K562 (cell line): ENCODE measurements around the gene CLIC3. TPM values are rescaled to one million over a fixed set of nuclear protein-coding genes. Genes with fewer than 3 reads are reported as not detected.

Experiments
- ARNT ChIP-seq, 2 experiments: fragments of 450-650 bp; IDR thresholded peaks; 2 replicates each; pipeline ENCODE4 v1.6.1; 2016; ENCODE audit warnings: mild to moderate bottlenecking in 1 of 2
- BACH1 ChIP-seq: fragments of 200-800 bp; sonication (Bioruptor generic); IDR thresholded peaks from 2 replicates; pipeline ENCODE4 v1.6.1; 2016; ENCODE audit warnings: missing genetic modification characterization, missing compliant biosample characterization
- CHD2 ChIP-seq: IDR thresholded peaks from 2 replicates; pipeline ENCODE4 v1.6.1; 2011; ENCODE audit warnings: low read depth, low read length
- ELK1 ChIP-seq: sonication (generic); formaldehyde crosslinking; IDR thresholded peaks from 2 replicates; pipeline ENCODE4 v1.8.1; 2022; ENCODE audit warnings: missing genetic modification reagents
- FOS ChIP-seq: IDR thresholded peaks from 3 replicates; pipeline ENCODE4 v1.6.1; 2011; ENCODE audit not compliant: insufficient read length; ENCODE audit errors: extremely low read depth
- FOSL1 ChIP-seq: fragments of 200-800 bp; sonication (Bioruptor generic); conservative IDR thresholded peaks from 2 replicates; pipeline ENCODE4 v1.6.1; 2016; ENCODE audit warnings: missing genetic modification characterization, missing compliant biosample characterization
- GMEB1 ChIP-seq: fragments of 250-450 bp; sonication (Bioruptor Pico); IDR thresholded peaks from 2 replicates; pipeline ENCODE4 v1.4.0; 2020; ENCODE audit warnings: mild to moderate bottlenecking
- GTF2B ChIP-seq: IDR thresholded peaks from 2 replicates; pipeline ENCODE4 v1.6.1; 2011; ENCODE audit not compliant: insufficient read length; ENCODE audit errors: extremely low read depth
- HINFP ChIP-seq: fragments of 450-650 bp; conservative IDR thresholded peaks from 2 replicates; pipeline ENCODE4 v1.6.1; 2016; ENCODE audit warnings: missing genetic modification characterization, low read depth, mild to moderate bottlenecking, control low read depth, missing compliant biosample characterization
- HNRNPK ChIP-seq: fragments of 200-400 bp; formaldehyde crosslinking; IDR thresholded peaks from one replicate; pipeline ENCODE4 v1.6.1; 2018; ENCODE audit warnings: mild to moderate bottlenecking, low read depth, low read length; ENCODE audit not compliant: poor library complexity, severe bottlenecking
- HNRNPL ChIP-seq: fragments of 200-400 bp; formaldehyde crosslinking; IDR thresholded peaks from 2 replicates; pipeline ENCODE4 v1.6.1; 2017; ENCODE audit warnings: low read depth, mild to moderate bottlenecking, low read length
- KLF13 ChIP-seq: fragments of 450-650 bp; IDR thresholded peaks from 2 replicates; pipeline ENCODE4 v1.6.1; 2016; ENCODE audit warnings: missing genetic modification characterization, low read depth, mild to moderate bottlenecking, missing compliant biosample characterization, moderate library complexity, borderline replicate concordance
- MEF2A ChIP-seq: IDR thresholded peaks from 2 replicates; pipeline ENCODE4 v1.6.1; 2011; ENCODE audit warnings: low read depth, mild to moderate bottlenecking, low read length, moderate library complexity; ENCODE audit not compliant: control insufficient read depth
- NCOA1 ChIP-seq: fragments of 450-650 bp; IDR thresholded peaks from 2 replicates; pipeline ENCODE4 v1.6.1; 2016; ENCODE audit warnings: low read depth
- NCOA6 ChIP-seq: fragments of 450-650 bp; IDR thresholded peaks from 2 replicates; pipeline ENCODE4 v1.6.1; 2017; ENCODE audit warnings: mild to moderate bottlenecking
- PHF21A ChIP-seq: fragments of 450-650 bp; IDR thresholded peaks from 2 replicates; pipeline ENCODE4 v1.6.1; 2017; ENCODE audit warnings: low read depth, borderline replicate concordance
- POLR3A ChIP-seq: IDR thresholded peaks from 2 replicates; pipeline ENCODE4 v1.6.1; 2011; ENCODE audit warnings: borderline replicate concordance, mild to moderate bottlenecking, moderate library complexity; ENCODE audit not compliant: insufficient read length, insufficient read depth; ENCODE audit errors: extremely low read depth
- PPARD ChIP-seq: fragments of 250-450 bp; sonication (Bioruptor Pico); IDR thresholded peaks from 2 replicates; pipeline ENCODE4 v1.8.0; 2022; ENCODE audit warnings: inconsistent platforms, mild to moderate bottlenecking, moderate library complexity
- PTBP1 ChIP-seq: fragments of 200-400 bp; formaldehyde crosslinking; IDR thresholded peaks from 2 replicates; pipeline ENCODE4 v1.6.1; 2017; ENCODE audit warnings: low read depth, low read length
- SMC3 ChIP-seq: conservative IDR thresholded peaks from 2 replicates; pipeline ENCODE4 v1.6.1; 2011; ENCODE audit warnings: low read depth, low read length, improper control_type of control experiment; ENCODE audit not compliant: insufficient read depth
- TBL1XR1 ChIP-seq, 2 experiments: IDR thresholded peaks; 2 replicates each; pipeline ENCODE4 v1.6.1; 2012; ENCODE audit warnings: improper control_type of control experiment in 2 of 2, low read length in 2 of 2, mild to moderate bottlenecking in 1 of 2
- ZKSCAN8 ChIP-seq: fragments of 200-800 bp; sonication (Bioruptor generic); IDR thresholded peaks from 2 replicates; pipeline ENCODE4 v1.6.1; 2016; ENCODE audit warnings: missing genetic modification characterization, missing compliant biosample characterization
- ZNF184 ChIP-seq: sonication (generic); formaldehyde crosslinking; IDR thresholded peaks from 2 replicates; pipeline ENCODE4 v1.5.0; 2020; ENCODE audit warnings: missing genetic modification reagents
- ZNF347 ChIP-seq: fragments of 450-650 bp; formaldehyde crosslinking; IDR thresholded peaks from 2 replicates; pipeline ENCODE4 v1.4.0; 2020; ENCODE audit warnings: low read depth, mild to moderate bottlenecking, moderate library complexity
- polyA plus RNA-seq, 8 experiments: library from polyadenylated mRNA; depleted of rRNA in 4 of 8; stranded (reverse) in 5 of 8; unstranded in 3 of 8; fragments of >200 nt; fragmentation: Nextera tagmentation in 2 of 8; fragmentation: Illumina TruSeq in 1 of 8; extraction: Ambion mirVana in 2 of 8; extraction: Trizol in 1 of 8; gene quantifications; 2 replicates each; pipeline versions ENCODE4 v1.2.1 to v1.2.3, GENCODE V29; 2011 to 2014; ENCODE audit warnings: inconsistent platforms in 1 of 8, missing spikeins in 1 of 8
- total RNA-seq, 7 experiments: library from RNA; depleted of rRNA in 6 of 7; stranded (reverse); fragments of >200 nt in 6 of 7; fragmentation: Illumina TruSeq in 2 of 7; extraction: Trizol in 2 of 7; gene quantifications; 2 replicates each; pipeline versions ENCODE4 v1.2.1 to v1.2.3, GENCODE V29; 2011 to 2021; ENCODE audit warnings: low replicate concordance in 1 of 7

The CLIC3 gene
- total and polyA plus RNA-seq, 9 of the 15 experiments (the other 6 are each of a cell fraction or from before 2014, with no cell fraction given) = 0.27 to 0.29 TPM; not detected in 7

GRCh38 chr9:136991993-136992818 is 4.2 kb downstream of the CLIC3 start, which contains the start of gene PAXX (continued):
- TF ChIP-seq SMC3 = no peak
- TF ChIP-seq POLR3A = no peak
- TF ChIP-seq NCOA1 = no peak
- no peak for TF ChIP-seq BACH1 (tag)
- no peak for TF ChIP-seq HINFP (tag)
- no peak for TF ChIP-seq GTF2B
- TF ChIP-seq CHD2 = no peak
- 0 out of 2 replicates have a peak, but pooled peaks have one; percentile 9 for TF ChIP-seq HNRNPL
- no peak for TF ChIP-seq PPARD
- TF ChIP-seq ELK1 (CRISPR knock-in tag) = no peak
- no peak for TF ChIP-seq ARNT (IDR thresholded peaks at IDR 0.05)
- peak; percentile 89 for TF ChIP-seq KLF13 (tag)
- TF ChIP-seq NCOA6 = no peak
- TF ChIP-seq ZNF184 (CRISPR knock-in tag) = no peak
- no peak for TF ChIP-seq ZNF347 (CRISPR knock-in tag)
- no peak for TF ChIP-seq ZKSCAN8 (CRISPR knock-in tag)
- TF ChIP-seq FOS = no peak
- TF ChIP-seq FOSL1 (tag) = peak; percentile 9; the same call in 1 of the 2 replicates
- no peak for TF ChIP-seq PTBP1
- TF ChIP-seq TBL1XR1 (IDR thresholded peaks at IDR 0.05; ENCODE audit: low read length in 2 of 2) = no peak
- TF ChIP-seq GMEB1 (CRISPR knock-in tag) = peak; percentile 50
- no peak for TF ChIP-seq MEF2A
- peak; percentile 94 for TF ChIP-seq HNRNPK
- no peak for TF ChIP-seq PHF21A
